Ascending aorta (tissue), 2 donors: ENCODE measurements around the gene PTPN1. TPM values are rescaled to one million over a fixed set of nuclear protein-coding genes. Genes with fewer than 3 reads are reported as not detected.

Source experiments
- DNase-seq, 2 donors: peaks; one replicate each; pipeline ENCODE4 v3.0.0-alpha.2; 2019; ENCODE audit warnings: low spot score in 2 of 2
- H3K27ac ChIP-seq, 2 donors: fragments of 200-600 bp; sonication (generic); one replicate each; pipeline ENCODE4 v1.5.1; 2016 to 2017; ENCODE audit warnings: mild to moderate bottlenecking in 1 of 2
- H3K27me3 ChIP-seq: fragments of 200-600 bp; sonication (generic); one replicate; pipeline ENCODE4 v1.5.1; 2017
- H3K36me3 ChIP-seq, 2 donors: fragments of 200-600 bp; sonication (generic); one replicate each; pipeline ENCODE4 v1.5.1; 2016
- H3K4me1 ChIP-seq, 2 donors: fragments of 200-600 bp; sonication (generic); one replicate each; pipeline ENCODE4 v1.5.1; 2016 to 2017; ENCODE audit warnings: mild to moderate bottlenecking in 1 of 2
- H3K4me3 ChIP-seq, 2 donors: fragments of 200-600 bp; sonication (generic); one replicate each; pipeline ENCODE4 v1.5.1; 2016 to 2017; ENCODE audit warnings: mild to moderate bottlenecking in 1 of 2
- H3K9me3 ChIP-seq, 2 donors: fragments of 200-600 bp; sonication (generic); one replicate each; pipeline ENCODE4 v1.5.1; 2016
- intact Hi-C: fragments of 100-400 bp; cut with DNase I; formaldehyde crosslinking; loops from one replicate; pipeline ENCODE4 v1.15.1; 2023
- total RNA-seq: library from RNA; depleted of rRNA; stranded (reverse); fragments of >200 nt; gene quantifications from one replicate; pipeline ENCODE4 v1.1.0, GENCODE V29; 2016
- TF ChIP-seq, protein P1 (sequence below), 3 experiments: fragments of 200-600 bp in 2 of 3; fragments of 450-650 bp in 1 of 3; sonication (generic) in 2 of 3; IDR thresholded peaks; one replicate each; pipeline ENCODE4 v1.5.1; 2016 to 2019; ENCODE audit warnings: antibody characterized with exemption in 3 of 3, mild to moderate bottlenecking in 1 of 3, moderate library complexity in 1 of 3

PTPN1 gene
- total RNA-seq, 1 donor from 2014 or later = 30.2 TPM

DNA sequence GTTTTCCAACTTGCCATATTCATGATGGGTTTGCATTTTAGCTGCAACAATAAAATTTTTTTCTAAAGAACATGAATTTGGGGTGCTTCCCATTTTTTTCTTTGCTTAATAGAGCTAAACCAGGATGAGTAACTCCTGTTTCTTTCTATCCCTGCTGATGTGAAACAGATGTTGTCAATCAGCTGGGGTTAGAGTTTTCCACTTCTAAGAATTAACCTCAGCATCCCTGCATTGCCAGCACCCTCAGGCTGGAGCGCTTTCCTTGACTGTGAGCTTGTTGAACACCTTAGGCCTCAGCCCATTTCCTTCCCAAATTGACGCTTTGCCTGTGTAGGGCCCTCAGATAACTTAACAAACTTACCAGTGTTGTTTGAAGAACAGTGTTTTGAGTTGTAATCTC is 74.5 kb downstream of the PTPN1 start:
- TF ChIP-seq, protein P1, sequence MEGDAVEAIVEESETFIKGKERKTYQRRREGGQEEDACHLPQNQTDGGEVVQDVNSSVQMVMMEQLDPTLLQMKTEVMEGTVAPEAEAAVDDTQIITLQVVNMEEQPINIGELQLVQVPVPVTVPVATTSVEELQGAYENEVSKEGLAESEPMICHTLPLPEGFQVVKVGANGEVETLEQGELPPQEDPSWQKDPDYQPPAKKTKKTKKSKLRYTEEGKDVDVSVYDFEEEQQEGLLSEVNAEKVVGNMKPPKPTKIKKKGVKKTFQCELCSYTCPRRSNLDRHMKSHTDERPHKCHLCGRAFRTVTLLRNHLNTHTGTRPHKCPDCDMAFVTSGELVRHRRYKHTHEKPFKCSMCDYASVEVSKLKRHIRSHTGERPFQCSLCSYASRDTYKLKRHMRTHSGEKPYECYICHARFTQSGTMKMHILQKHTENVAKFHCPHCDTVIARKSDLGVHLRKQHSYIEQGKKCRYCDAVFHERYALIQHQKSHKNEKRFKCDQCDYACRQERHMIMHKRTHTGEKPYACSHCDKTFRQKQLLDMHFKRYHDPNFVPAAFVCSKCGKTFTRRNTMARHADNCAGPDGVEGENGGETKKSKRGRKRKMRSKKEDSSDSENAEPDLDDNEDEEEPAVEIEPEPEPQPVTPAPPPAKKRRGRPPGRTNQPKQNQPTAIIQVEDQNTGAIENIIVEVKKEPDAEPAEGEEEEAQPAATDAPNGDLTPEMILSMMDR (IDR thresholded peaks at IDR 0.05) = no peak
- no peak for DNase-seq
- Histone ChIP-seq H3K27me3 (no peaks in the 10 kb centered on the region), H3K36me3 (peaks cover 59 to 82% of the 10 kb centered on the region in 2 donors), H3K27ac (no peak overlapping the region), H3K4me1 (no peaks in the 10 kb centered on the region), H3K4me3 (no peak overlapping the region), H3K9me3 (no peaks in the 10 kb centered on the region)
- intact Hi-C loops = no loop called here

- Histone ChIP-seq H3K4me3 (no peak overlapping the region), H3K4me1 (no peaks in the 10 kb centered on the region), H3K9me3 (no peaks in the 10 kb centered on the region), H3K36me3 (peaks cover 58 to 77% of the 10 kb centered on the region in 2 donors), H3K27ac (no peak overlapping the region), H3K27me3 (no peaks in the 10 kb centered on the region)
- no peak for DNase-seq
- intact Hi-C loops = no loop called here
- TF ChIP-seq, protein P1 (IDR thresholded peaks at IDR 0.05) = no peak
Observed at GRCh38 chr20:50585214-50585613, 75.0 kb downstream of the PTPN1 start.

- Histone ChIP-seq H3K27ac (no peak overlapping the region), H3K36me3 (peaks cover 53 to 73% of the 10 kb centered on the region in 2 donors), H3K4me3 (no peak overlapping the region), H3K27me3 (no peaks in the 10 kb centered on the region), H3K4me1 (no peaks in the 10 kb centered on the region), H3K9me3 (no peaks in the 10 kb centered on the region)
- DNase-seq = no peak
- intact Hi-C loops = no loop called here
- TF ChIP-seq, protein P1 (IDR thresholded peaks at IDR 0.05) = no peak
Observed at GRCh38 chr20:50585678-50586077, 75.5 kb downstream of the PTPN1 start.

- Histone ChIP-seq H3K27me3 (no peaks in the 10 kb centered on the region), H3K4me1 (no peaks in the 10 kb centered on the region), H3K36me3 (peaks cover 45 to 63% of the 10 kb centered on the region in 2 donors), H3K4me3 (no peak overlapping the region), H3K27ac (no peak overlapping the region), H3K9me3 (no peaks in the 10 kb centered on the region)
- TF ChIP-seq, protein P1 (IDR thresholded peaks at IDR 0.05) = no peak
- DNase-seq = no peak
- intact Hi-C loops = no loop called here
Observed at GRCh38 chr20:50586531-50587232, 76.5 kb downstream of the PTPN1 start.

GRCh38 chr20:50587291-50587961 is 77.2 kb downstream of the PTPN1 start:
- no peak for DNase-seq
- H3K4me1 ChIP-seq = peaks cover 0 to 2% of the 10 kb centered on the region in 2 donors
- no peaks in the 10 kb centered on the region for H3K27me3 ChIP-seq
- no peak overlapping the region for H3K4me3 ChIP-seq
- TF ChIP-seq, protein P1 (IDR thresholded peaks at IDR 0.05) = no peak
- H3K9me3 ChIP-seq = no peaks in the 10 kb centered on the region
- peaks cover 38 to 55% of the 10 kb centered on the region in 2 donors for H3K36me3 ChIP-seq
- intact Hi-C loops = no loop called here
- H3K27ac ChIP-seq = no peak overlapping the region
